COLO668 (cell line): ENCODE measurements around the gene OR1Q1.
"Not testable (repeated sequence)": the region's sequence is repeated elsewhere in the genome, so short reads cannot be mapped to it uniquely, and the experiment has no call there.

Experiments
- DNase-seq: peaks from one replicate; lab custom pipeline; 2025; ENCODE audit not compliant: unreplicated experiment; lab: John Stamatoyannopoulos, UW

Gene OR1Q1

GRCh38 chr9:122614362-122614761 lies at the start of gene OR1Q1:
OR1Q1 (plus strand) TSS chr9:122614738; CDS start chr9:122614738, 0 bp downstream.
- DNase-seq, result no peak

GRCh38 chr9:122567901-122568300 lies 46.6 kb upstream of the OR1Q1 start:
- no peak for DNase-seq

GRCh38 chr9:122572456-122572855 lies 42.1 kb upstream of the OR1Q1 start:
- no peak for DNase-seq

- DNase-seq, result no peak
Measured at GRCh38 chr9:122579874-122580273, 34.7 kb upstream of the OR1Q1 start.

- DNase-seq, result no peak
Measured at GRCh38 chr9:122580360-122580759, 34.2 kb upstream of the OR1Q1 start.

- not testable (repeated sequence) for DNase-seq
Measured at GRCh38 chr9:122583284-122583683, 31.3 kb upstream of the OR1Q1 start, which contains the start of gene OR1L8. OR1L8 (minus strand) TSS chr9:122583384; CDS start chr9:122568477, 14,907 bp downstream.

GRCh38 chr9:122605691-122606090 lies 8.8 kb upstream of the OR1Q1 start:
- DNase-seq, result no peak

- no peak for DNase-seq
Measured at GRCh38 chr9:122606587-122606986, 8.0 kb upstream of the OR1Q1 start.

GRCh38 chr9:122609804-122610203 lies 4.7 kb upstream of the OR1Q1 start:
- no peak for DNase-seq

GRCh38 chr9:122619996-122620395 lies 5.5 kb downstream of the OR1Q1 start:
- DNase-seq, result no peak

- DNase-seq, result no peak
Measured at GRCh38 chr9:122642226-122642625, 27.7 kb downstream of the OR1Q1 start.

GRCh38 chr9:122656378-122656777 lies 41.8 kb downstream of the OR1Q1 start:
- DNase-seq, result no peak

- no peak for DNase-seq
Measured at GRCh38 chr9:122657527-122657926, 43.0 kb downstream of the OR1Q1 start, which contains the start of gene OR1B1. OR1B1 (minus strand) TSS chr9:122657627.

GRCh38 chr9:122661416-122661815 lies 46.9 kb downstream of the OR1Q1 start, which contains the start of gene OR1L1:
OR1L1 (plus strand) TSS chr9:122661716; CDS start chr9:122661716, 0 bp downstream.
- no peak for DNase-seq
